NCI-H1694 (cell line): ENCODE data around the gene SEL1L3.

Source experiments
- DNase-seq: peaks from one replicate; lab custom pipeline; 2025; lab: John Stamatoyannopoulos, UW

The SEL1L3 gene

DNA sequence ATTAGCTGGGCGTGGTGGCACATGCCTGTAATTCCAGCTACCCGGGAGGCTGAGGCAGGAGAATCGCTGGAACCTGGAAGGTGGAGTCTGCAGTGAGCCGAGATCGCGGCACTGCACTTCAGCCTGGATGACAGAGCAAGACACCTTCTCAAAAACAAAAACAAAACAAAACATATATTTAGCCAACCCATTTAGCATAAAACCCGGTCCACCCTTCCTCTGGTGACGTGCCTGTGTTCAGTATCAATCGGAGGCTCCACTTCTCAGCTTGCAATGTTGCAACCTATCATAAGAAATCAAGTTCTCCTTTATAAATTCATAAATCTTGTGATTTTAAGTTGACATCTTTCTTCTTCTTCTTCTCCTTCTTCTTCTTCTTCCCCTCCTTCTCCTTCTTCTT lies 133.2 kb downstream of the SEL1L3 start:
- DNase-seq = no peak

DNA sequence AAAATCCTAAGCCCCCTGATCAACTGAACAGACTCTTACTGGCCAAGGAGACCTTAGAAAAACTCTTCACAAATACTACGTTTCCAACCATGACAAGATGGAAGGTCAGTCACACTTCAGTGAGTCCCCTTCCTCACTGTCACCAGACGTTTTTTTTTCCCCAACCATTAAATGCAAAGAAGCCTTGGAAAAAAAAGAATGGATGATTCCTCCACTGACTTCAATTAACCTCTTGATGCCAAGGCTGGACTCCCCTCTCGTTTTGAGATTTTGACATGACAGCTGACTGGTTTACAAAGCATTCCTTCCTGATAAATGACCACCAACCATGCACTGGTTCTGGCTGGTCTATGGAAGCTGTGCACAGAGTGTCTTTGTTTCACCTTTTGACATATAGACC lies 133.9 kb downstream of the SEL1L3 start:
- no peak for DNase-seq

DNA sequence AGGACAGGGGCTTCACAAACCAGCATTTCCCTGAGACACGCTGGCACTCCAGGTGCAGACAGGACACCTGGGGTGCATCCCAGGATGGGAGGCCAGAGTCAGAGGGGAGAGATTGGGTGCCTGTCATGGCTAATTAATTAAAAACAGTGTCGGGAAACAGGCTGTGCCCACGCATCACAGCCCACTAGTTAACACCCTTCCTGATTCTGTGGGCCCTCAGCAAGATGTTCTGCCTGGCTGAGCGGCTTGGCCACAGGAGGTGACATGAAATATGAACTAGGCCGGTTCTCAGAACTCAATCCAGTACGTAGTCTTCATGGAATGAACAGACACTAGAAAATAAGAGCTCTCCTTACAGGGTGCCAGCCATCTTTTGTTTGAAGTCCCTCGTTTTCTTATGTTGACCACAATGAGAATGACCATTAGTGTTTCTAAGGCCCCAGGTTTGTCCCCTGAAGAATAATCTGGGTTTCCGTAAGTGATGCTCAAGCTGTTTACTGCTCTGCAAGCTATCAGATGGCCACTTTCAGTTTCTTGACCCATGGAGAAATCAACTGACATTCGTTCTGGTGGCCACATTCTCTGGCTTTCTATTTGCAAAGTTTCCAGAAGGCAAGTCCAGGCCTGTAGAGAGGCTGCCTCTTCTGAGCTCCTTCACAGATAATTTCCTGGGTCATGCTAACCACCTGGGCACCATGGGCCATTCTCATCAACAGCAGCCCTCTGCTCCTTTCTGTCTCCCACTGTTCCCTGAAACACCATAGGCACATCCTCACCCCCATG lies 134.9 kb downstream of the SEL1L3 start:
- no peak for DNase-seq

DNA sequence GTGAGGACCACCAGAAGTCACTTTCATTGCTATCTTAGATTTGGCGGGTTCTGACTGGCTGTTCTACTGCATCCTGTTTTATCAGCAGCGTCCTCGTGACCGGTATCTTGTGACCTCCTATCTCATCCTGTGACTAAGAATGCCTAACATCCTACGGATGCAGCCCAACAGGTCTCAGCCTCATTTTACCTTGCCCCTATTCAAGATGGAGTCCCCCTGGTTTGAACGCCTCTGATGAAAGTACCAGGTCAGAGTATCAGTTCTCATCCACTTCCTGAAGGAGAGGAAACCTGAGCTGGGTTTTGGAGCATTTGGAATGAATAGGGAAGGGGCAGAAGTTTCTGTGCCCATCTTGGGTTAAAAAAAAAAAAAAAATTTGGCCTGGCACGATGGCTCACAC lies 136.9 kb downstream of the SEL1L3 start:
- no peak for DNase-seq

DNA sequence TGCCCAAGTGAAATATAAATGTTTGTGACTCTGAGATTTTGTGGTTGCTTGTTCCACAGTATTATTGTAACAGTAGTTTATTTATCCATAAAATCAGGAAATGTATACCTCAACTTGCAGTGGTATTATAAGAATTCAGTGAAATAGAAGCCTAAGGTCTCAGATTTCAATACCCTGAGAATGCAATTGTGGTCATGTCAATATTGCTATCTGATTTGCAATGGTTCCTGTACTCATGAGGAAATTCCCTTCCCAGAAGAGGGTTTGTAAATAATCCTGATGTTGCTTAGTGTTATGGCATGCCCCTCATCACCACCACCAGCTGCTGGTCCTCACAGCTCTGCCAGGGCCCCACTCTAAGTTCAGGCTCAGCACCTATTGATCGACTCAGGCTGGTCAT lies 139.4 kb downstream of the SEL1L3 start:
- DNase-seq = no peak

DNA sequence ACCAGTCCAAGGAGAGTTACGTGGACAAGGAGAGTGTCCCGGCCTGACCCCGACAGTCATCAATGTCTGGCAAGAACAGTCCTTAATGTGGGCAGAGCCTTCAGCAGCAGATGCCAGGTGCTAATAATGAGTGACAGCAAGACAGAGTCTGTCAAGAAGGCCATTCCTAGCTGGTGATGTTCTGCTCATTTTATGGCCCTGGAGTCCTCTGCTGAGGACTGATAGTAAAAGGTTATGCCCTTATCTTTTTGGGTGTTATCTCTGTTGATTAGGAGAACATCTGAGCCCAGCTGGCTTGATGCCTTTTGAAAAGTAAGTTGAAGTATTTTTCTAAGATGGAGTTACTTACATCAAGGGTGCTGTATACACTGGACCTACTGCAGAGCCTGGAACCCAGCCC lies 139.8 kb downstream of the SEL1L3 start:
- no peak for DNase-seq

DNA sequence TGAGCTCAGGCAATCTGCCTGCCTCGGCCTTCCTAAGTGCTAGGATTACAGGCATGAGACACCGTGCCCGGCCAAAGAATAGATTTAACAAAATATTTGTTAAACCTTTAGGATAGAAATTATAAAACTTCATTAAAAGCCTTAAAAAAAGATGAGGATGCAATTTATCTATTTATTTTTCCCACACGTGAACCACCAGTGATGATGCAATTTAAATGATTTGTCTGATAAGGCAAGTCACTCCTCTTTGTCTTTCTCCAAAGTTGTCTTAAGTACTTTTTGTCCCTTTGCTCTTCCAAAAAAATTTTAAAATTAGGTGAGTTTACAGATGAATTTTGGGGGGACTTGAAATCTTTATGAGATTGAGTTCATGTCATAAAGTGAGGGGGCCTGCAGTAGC lies 149.0 kb downstream of the SEL1L3 start:
- no peak for DNase-seq

DNA sequence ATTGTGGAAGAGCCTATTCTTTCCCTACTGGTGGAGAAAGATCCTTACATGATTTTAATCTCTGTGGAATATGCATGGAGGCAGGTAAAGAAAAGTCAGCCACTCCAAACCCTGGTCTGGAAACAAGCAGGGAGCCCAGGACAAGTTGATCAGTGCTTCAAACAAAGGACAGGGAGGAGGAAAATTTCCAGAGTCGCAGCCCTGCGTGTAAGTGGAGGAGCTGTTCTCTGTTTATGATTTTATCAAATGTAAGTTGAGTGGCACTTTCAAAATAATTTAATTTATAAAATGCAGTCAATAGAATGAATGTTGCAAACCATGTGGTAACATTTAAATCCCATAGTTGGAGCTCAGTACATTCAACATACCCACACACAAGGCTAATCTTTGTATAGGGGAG lies 150.2 kb downstream of the SEL1L3 start:
- no peak for DNase-seq

DNA sequence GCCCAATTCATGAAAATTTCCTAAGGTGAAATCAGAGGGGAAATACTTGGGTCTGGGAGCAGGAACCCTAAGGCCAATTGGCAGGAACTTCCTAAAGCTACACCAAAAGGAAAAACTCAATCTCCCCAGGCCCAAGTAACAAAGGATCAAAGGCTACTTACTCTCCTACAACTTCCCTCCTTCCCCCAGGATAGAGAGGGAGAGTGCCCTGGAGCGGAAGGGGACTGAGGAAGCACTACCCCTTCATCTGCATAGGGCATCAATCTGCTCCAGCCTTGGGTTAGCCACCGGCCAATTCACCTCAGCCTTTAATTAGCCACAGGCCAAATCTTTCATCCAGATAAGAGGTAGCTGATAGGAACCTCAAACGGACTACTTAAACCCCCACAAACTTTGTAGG lies 152.2 kb downstream of the SEL1L3 start:
- no peak for DNase-seq

DNA sequence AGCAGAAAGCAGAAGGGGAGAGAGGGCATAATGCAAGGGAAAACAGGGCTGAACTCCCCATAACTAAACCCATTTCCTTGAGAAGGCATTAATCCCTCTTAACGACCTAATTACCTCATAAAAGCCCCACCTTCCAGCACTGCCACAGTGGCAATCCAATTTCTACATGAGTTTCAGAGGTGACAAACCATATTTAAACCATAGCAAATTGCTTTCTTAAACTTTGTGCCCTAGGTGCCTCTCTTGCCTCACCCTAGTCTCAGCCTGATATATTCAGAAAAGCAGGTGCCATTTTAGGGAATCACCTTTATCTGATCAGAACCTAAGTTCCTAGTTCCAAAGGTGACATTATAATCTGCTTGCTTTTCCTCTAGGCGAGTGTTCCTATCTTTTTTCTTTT lies 158.3 kb downstream of the SEL1L3 start:
- no peak for DNase-seq

DNA sequence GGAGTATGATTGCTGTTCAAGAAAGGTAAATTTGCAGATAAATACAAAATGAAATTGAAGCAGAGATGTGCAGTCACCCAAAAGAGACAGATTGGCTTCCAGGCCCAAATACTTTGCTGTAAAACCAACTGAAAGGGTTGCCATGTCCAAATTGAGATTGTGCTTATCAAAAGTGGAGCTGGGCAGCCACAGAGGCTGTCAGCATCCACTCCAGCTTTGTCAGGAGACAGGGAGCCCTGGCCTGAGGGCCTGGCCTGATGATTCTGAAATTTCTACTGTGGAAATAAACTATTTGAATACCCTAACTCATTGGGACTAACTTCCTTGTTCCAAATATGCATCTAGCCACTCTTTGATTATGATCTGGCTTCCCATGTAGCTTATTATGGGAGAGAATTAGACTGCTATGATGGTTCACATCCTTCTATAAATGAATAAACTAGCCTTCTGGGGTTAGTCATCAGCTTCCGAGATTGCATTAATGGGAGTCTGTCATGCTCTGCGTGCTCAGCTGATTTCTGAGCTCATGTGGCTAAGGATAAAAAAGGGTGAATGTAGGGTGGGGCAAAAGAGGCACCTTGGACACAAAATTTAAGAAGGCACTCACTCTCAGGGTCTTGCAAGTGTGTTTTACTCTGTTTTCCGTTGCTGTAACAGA lies 158.9 kb downstream of the SEL1L3 start:
- no peak for DNase-seq

DNA sequence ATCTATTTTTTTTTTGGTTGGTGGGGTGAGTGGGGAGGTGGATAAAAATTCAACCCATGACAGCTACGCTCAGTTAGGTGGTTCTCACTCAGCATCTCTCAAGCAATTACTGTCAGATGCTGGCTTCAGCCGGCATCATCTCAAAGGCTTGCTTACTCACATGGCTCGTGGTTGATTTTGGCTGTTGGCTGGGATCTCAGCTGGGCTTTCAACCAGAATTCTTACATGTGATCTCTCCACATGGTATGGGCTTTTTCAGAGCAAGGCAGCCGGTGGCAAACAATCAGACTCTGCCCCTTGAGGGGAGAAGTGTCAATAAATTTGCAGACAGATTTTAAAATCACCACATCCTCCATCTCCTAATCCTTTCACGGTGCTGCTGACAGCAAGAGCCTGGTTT lies 159.9 kb downstream of the SEL1L3 start:
- DNase-seq = peak; percentile 31

DNA sequence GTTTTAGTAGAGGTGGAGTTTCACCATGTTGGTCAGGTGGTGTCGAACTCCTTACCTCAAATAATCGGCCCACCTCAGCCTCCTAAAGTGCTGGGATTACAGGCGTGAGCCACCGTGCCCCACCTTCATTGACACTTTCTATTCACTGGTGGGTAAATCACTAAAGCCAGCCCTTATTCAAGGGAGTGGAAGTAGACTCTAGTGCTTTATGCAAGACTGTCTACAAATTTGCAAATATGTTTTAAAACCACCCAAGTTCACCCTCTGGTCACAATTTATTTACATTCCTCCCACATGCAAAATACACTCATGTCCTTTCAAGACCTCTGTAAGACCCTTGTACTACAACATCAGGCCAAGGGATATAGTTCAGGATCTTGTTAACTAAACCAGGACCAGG lies 162.1 kb downstream of the SEL1L3 start:
- DNase-seq = no peak

DNA sequence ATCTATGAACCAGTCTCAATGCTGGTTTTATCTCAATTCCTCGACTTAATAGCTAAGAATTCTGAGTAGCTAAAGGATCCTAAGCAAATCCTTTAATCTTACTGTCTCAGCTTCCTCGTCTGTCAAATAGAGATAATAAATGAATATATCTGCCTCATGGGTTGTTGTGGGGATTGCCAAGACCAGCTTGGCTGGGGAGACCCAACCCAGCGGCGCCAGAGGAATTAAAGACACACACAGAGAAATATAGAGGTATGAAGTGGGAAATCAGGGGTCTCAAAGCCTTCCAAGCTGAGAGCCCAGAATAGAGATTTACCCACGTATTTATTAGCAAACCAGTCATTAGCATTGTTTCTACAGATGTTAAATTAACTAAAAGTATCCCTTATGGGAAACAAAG lies 165.3 kb downstream of the SEL1L3 start:
- no peak for DNase-seq
